Activated CD8-positive, alpha-beta memory T cell treated with anti-CD3 and anti-CD28 coated beads, Interleukin-2, amount 50 U/mL, for 1 hour (primary cell): ENCODE results near the gene HAGH.
"Not testable (repeated sequence)": the region's sequence is repeated elsewhere in the genome, so short reads cannot be mapped to it uniquely, and the experiment has no call there.

Source experiments
- DNase-seq: peaks from one replicate; pipeline ENCODE4 v3.0.0-alpha.2; 2020; ENCODE audit errors: extremely low read depth

The HAGH gene

DNA sequence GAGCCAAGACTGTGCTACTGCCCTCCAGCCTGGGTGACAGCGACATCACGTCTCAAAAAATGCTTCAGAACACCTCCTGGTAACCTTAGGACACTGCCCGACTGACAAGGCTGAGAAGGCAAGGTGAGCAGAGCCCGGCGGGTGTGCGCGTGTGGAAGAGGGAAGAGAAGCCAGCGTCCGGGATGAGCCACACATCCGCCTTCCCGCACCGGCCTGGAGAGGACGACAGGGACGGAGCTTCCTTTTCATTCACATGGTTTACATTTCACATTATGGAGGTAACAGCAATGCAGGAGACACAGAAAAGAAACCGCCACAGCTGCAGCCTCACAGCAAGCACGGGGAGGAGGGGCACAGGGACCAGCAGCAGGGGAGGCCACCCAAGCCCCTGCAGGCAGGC, 16.5 kb downstream of the HAGH start:
- no peak for DNase-seq

DNA sequence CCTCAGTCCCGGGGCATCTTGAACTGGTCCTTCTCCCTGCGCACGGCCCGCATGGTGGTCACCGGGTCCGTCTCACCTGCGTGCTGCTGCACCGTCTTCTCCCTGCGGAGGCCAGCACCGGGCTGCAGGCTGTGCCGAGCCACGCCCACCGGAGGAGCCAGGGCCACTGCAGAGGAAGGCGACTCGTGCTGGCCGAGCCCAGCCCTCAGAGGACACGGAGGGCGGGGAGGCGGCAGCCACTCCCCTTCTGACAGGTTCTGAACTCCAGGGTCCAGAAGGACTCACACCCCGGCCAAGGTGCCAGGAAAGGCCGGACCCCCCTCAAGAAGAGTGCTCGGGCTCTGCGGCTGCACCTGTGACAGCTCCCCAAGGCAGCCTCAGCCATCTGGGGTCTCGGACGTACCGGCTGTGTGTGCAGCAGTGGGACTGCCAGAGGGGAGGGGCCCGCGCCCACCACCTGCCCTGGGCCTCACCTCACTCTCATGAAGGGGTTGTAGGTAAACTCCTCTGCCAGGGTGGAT, 17.3 kb downstream of the HAGH start:
- no peak for DNase-seq

DNA sequence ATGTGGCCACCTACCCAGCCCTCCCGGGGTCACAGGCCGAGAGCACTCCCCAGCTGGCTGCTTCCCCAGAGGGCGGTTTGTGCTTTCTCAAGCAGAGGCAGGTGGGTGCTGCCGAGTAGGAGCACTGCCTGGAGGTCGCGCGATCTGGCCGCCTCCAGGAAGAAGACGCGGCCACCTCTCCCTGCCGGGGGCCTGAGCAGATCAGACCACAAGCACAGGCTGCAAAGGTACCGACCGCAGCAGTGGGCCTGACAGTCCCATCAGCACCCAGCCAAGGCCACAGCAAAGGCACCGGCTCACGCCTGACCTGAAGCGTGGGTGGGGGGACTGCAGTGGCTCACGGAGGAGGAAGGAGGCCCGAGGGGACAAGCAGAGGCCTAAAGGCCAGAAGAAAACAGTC, 17.9 kb downstream of the HAGH start:
- no peak for DNase-seq

DNA sequence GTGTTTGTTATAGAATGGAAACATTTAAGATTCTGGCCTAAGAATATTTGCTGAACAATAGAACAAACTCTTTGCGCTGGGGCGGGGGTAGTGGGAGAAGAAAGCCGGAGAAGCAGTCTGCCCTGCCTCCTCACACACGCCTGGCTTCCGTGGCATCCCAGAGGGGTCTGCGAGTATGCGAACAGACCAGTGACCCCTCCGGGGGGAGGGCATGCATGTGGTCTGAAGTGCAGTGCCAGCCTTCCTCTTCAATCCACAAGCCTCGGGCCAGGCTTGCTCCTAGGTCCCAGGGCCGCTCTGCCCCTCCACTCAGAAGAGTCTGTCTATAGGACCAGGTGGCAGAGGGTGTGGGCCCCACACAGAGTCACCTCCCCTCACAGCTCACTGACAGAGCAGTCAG, 19.0 kb downstream of the HAGH start:
- no peak for DNase-seq

DNA sequence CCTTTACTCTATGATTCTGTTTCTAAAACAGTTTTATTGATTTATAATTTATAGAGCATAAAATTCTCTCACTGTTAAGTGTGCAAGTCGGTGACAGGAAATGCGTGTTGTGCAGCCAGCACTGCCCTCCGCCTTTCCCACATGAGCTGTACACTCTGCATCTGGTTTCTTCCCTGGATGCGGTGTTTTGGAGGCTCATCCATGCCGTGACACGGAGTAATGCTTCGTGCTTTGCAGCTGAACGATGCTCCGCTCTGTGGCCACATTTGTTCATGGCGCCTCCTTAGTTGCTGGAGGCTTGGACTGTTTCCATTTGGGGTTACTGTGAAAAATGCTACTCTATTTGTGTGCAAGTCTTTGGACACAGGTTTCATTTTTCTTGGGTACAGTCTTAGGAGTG, 25.9 kb downstream of the HAGH start:
- no peak for DNase-seq

DNA sequence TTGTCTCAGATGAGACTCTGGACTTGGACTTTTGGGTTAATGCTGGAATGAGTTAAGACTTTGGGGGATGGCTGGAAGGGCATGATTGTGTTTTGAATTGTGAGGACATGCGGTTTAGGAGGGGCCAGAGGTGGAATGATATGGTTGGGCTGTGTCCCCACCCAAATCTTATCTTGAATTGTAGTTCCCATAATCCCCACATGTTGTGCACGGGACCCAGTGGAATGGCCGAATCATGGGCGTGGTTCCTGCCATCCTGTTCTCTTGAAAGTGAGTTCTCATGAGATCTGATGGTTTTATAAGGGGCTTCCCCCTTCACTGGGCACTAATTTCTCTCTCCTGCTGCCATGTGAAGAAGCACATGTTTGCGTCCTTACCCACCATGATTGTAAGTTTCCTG, 27.4 kb downstream of the HAGH start:
- not testable (repeated sequence) for DNase-seq

DNA sequence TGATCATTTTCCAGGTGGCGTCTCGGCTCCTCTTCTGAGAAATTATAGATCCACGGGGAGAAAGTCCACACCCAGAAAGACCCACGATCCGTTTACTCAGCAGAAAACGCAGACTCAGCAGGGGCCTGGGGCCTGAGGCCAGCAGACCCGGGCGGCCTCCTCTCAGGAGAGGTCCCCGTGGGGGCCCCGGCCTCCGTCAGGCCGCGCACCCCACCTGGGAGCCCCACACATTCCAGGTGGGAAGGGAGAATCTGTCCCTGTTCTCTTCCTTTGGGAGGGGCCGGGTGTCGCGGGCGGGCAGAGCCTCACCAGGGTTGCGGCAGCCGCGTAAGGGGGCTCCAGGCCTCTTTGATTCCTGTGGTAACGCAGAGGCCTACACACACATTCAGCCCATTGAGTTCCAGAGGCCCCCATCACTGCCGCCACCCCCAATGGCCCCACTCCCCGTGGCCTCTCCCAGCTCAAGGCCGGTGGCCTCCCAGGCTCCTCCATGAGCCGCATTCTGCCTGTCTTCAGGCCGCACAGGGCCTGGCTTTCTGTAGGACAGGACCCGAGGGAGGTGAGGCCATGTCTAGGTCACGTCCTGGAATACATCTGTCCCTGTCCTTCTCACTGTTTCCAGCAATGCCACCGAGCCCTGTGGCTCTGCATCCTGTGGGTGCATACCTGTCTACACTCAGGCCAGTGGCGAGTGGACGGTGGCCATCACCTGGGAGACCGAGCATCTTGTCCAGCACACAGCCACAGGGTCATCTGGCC, 31.5 kb downstream of the HAGH start:
- DNase-seq = no peak

DNA sequence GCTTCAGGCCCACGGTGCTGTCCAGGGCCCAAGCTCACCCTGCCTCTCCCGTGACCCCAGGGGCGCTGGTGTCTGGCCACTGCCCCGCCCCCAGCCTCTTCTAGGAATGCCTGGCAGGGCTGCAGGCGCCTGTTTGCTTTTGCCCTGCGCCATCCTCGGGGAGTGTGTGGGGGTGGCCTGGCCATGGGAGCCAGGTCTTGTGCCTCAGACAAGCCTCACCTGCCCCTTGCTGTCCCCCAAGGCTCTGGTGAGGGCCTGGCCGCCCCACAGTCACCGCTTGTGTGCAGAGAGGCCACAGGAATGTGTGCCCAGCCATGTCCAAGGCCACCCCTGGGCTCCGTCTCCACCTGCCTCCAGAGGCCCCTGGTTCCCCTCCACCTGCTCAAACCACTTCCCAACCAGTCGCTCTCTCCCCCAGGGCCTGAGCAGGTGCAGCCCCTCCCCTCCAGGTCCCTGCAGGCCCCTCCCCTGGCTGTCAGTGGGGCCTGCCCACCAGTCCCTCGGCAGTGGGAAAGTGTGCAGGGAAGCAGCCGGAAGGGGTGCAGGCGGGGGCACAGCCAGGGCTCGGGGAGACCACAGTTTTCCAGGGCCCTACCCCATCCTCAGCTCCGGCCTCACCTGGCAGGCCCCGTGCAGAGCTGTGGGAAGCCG, 32.3 kb downstream of the HAGH start:
- DNase-seq = no peak

DNA sequence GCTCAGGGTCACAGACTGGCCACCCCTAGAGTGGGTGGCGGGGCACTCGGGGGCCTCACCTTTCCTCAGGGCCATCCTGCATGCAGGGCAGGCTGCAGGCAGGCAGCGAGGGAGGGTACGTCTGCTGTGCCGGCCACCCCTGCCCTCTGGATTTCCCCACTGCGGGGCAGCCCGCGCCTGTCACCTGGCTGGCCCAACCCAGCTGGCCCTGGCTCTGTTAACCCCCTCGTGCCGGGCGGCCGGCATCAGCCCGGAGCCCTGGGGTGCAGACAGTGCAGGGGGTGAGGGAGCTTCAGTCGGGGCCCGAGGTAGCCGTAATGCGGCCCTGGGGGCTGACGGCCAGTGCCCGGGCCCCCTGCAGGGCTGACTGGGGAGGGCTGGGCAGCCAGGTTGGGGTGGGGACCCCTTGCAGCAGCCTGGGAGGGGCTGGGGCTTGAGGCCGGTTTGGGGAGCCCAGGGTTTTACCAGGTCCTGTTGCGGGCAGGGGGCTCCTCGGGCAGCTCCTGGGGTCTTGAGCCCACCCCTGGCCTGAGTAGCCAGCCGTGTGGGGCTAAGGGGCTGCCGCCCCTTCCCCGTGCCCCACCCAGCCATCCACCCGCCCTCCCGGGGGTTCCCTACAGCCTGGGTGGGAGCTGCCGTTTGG, 32.9 kb downstream of the HAGH start, which contains the start of gene IGFALS:
IGFALS (minus strand) TSS at position 128 of the 643 bp plus-strand sequence; CDS start at position 75, 53 bp downstream.
- no peak for DNase-seq

DNA sequence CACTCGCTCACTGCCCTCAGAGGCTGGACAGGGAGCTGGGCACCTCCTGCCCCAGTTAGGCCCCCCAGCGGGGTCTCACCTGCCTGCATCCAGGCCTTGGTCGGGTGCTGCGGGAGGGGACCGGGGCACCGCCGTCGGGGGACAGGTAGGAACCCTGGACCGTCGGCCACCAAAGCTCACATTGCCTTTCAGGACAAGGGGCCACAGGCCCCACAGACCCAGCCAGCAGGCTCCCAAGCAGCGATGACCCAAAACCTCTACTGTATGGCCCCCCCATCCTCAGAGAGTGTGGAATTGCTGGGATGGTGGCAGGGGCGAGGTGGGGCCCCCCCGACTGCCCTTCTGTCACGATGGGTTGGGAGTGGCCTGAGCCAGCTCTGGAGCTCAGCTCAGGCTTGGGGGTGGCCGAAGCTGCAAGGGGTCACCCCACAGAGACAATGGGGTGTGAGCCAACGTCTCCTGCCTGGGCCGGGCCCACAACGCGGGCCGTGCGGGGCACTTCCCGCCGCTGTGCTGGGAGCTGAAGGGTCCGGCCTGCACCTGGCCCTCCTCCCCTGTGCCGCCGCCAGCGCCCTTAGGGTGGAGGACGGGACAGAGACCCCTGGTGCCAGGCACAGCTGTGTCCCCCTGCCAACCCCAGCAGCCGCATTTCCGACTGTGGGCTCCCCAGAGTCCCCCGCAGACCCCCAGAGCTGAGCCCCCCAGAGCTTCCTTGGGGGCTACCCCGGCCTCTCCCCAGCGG, 33.6 kb downstream of the HAGH start:
- no peak for DNase-seq

DNA sequence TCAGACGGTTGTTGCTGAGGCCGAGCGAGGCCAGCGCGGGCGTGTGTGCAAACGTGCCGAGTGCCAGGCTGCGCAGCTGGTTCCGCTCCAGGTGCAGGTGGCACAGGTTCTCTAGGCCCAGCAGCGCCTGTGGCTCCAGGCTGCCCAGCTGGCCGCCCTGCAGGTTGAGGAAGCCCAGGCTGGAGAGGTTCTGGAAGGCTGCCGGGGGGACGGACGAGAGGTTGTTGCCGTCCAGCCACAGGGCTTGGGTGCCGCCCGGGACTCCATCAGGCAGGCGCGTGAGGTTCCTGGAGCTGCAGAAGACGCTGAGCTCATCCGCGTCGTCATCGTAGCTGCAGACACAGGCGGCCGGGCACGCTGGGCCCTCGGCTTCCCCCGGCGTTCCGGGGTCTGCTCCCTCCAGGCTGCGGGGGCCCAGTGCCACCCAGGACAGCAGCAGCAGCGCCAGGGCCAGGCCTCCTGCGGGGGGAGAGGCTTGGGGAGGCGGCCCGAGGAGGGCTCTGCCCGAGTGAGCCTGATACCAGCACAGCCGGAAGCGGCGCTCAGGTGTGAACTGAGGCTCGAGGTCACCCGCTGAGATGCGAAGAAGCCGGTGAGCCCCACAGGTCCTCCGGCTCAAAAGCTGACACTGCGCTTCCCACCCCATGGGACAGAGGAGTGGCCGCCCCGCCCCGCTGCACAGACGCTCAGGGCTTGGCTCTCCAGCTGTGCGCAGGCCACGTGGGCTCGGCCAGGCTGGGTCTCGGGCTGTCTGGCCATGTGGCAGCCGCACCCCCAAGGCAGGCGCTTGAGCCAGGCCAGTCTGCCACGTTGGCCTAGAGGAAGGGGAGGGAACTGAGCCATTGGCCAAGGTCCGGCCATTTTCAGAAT, 34.4 kb downstream of the HAGH start:
- no peak for DNase-seq

DNA sequence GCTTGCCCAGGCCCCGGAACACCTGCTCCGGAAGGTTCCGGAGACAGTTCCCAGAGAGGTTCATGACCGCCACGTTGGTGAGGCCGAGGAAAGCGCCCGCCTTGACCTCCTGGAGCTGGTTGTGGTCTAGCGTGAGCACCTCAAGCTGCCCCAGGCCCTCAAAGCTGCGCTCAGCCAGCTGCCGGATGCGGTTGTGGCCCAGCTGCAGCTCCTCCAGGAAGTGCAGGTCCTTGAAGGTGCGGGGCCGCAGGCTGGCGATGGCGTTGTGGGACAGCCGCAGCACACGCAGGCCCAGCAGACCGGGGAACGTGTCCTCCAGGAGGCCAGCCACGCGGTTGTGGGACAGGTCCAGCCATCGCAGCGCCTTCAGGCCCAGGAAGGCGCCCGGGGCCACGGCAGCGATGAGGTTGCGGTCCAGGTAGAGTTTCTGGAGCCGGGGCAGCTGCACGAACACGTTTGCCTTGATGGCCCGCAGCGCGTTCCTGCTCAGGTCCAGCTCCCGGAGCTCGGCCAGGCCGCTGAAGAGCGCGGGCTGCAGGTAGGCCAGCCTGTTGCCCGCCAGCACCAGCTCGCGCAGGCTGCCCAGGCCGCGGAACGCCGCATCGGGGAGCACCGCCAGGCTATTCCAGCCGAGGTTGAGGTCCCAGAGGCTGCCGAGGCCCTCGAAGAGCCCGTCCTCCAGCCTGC, 35.2 kb downstream of the HAGH start:
- no peak for DNase-seq

DNA sequence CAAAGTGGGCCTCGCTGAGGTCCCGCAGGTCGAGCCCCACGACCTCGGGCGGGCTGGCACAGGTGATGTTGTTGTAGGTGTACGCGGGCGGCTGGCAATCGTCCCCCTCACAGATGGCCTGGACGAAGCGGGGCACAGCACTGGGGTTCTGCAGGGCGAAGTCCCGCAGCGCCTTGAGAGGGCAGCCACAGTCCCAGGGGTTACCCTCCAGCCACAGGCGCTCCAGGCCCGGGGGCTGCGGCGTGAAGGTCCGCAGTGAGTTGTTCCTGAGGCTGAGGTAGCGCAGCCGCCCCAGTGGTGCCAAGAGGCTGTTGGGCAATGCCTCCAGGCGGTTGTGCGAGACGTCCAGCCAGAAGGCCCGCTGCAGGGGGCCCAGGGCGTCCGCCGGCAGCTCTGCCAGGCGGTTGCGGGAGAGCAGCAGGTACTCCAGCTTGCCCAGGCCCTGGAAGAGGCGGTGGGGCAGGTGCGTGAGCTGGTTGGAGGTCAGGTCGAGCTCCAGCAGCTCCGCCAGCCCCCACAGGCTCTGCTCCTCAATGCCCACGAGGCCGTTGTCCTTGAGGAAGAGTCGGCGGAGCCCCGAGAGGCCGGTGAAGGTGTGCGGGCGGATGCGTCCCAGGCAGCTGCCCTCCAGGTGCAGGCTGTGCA, 35.9 kb downstream of the HAGH start:
- DNase-seq = no peak

DNA sequence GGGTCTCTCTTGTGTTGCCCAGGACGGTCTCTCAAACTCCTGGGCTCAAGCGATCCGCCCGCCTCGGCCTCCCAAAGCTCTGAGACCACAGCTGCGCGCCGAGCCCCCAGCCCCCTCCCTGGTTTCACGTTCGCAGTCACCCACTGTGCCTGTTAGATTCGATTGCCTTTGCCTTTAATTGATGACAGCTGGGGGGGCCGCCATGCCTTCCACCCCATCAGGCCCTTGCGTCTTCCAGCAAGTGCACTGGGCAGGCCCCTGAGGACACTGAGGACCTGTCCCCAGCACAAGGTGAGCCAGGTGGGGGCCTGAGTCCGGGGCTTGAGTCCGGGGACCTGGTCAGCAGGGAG, 36.4 kb downstream of the HAGH start:
- DNase-seq = no peak

DNA sequence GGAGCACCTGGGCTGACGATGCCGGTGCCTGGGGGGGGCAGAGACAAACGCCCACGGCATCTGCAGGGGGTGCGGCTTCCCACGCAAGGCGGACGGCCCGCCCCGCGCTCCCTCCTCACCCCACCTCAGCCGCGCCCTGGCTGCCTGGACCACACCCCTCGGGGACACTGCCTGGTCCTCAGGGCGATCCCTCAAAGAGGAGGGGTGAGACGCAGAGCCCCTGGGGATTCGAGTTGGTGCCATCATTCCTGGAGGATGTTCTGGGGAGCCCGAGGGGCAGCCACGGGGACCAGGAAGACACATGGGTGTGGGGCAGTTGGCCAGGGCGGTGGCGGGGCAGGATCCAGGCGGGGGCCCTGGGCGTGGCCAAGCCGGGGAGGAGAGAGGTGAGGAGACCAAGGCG, 37.0 kb downstream of the HAGH start:
- no peak for DNase-seq

DNA sequence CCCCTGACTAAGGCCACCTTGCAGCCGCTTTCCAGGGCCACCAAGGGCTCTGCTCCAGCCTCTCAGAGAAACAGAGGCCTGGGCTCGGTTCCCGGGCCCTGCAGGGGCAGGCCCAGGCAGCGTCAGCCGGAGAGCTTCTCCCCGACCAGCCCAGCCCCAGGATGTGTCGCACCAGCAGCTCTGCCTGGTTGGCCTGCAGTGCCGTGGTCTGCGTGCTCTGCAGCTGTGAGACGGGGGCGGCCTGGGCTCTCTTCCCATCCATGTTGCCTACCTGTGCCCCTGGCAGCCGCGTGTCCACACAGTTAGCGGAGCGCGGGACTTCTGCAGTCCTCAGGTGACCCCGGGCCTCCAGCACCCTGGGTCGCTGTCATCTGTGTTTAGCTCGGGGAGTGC, 37.9 kb downstream of the HAGH start:
- DNase-seq = no peak

DNA sequence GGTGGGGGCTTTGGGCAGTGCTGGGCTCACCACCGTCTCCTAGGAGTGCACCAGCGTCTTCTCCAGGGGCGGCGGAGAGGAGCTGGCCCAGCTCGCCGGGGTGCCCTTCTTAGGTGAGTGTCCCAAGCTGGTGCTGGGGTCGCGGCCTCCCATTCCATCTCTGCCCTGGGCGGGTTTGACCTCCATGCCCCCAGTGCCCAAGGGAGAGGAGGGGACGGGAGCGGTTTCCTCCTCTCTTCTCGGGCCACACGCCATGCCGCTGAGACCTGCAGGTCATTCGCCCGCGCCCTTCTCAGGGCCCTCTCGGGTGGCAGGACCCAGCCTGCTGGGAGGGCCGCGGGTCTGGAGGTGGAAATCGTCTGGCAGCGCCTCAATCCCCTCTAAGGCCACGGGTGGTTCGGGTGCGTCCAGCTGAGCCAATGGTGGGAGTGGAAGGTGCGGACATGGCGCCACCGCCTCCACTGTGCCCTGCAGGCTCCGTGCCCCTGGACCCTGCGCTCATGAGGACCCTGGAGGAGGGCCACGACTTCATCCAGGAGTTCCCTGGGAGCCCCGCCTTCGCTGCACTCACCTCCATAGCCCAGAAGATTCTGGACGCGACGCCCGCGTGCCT, 38.4 kb downstream of the HAGH start:
- no peak for DNase-seq

DNA sequence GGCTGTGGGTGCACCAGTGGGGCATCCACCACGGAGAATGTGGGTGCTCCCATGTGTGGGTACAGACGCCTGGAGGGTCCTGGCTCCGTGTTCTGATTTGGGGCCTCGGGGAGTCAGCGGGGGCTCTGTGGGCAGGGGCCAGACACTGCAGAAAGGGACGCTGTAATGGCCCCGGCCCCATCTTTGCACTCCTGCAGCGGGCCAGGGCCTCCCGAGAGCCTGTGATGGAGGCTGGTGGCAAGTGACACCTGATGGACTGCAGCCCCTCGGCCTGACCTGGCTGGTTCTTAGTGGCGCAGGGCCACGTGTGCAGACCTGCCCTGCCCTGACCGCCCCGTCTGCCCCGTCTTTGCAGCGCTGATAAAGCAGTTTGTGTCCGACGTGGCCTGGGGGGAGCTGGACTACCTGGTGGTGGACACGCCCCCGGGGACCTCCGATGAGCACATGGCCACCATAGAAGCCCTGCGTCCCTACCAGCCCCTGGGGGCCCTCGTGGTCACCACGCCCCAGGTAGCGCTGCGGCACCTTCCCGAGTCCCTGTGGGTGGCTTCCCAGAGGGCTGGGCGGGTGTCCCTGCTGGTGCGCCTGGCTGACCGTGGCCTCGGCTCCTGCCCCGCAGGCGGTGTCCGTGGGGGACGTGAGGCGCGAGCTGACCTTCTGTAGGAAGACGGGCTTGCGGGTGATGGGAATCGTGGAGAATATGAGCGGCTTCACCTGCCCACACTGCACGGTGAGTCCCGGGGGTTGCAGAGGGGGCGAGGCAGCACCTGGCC, 39.1 kb downstream of the HAGH start:
- no peak for DNase-seq

DNA sequence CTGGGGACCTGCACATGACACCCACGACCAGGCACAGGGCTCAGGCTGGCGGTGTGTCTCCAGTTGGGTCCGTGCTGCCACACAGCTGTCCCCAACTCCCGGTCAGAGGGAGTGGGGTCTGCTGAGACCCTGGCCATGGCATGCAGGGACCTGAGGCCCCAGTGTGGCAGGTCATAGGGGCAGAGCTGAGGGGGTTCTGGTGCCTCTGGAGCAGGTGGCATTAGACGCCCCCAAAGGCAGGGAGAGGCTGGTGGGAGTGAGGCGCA, 39.6 kb downstream of the HAGH start:
- DNase-seq = no peak
